Stimulated activated CD8-positive, alpha-beta memory T cell treated with anti-CD3 and anti-CD28 coated beads, Interleukin-12 subunit alpha, Interleukin-12 subunit beta, amount 100 ng/mL, for 24 hours (primary cell): Measurements from ENCODE around the gene YBX3.
A peak's percentile ranks its signal among the peaks of the same experiment; 100 is the strongest.

Experiments
- DNase-seq: peaks from one replicate; pipeline ENCODE4 v3.0.0-alpha.2; 2020; ENCODE audit errors: extremely low read depth

Gene YBX3

DNA sequence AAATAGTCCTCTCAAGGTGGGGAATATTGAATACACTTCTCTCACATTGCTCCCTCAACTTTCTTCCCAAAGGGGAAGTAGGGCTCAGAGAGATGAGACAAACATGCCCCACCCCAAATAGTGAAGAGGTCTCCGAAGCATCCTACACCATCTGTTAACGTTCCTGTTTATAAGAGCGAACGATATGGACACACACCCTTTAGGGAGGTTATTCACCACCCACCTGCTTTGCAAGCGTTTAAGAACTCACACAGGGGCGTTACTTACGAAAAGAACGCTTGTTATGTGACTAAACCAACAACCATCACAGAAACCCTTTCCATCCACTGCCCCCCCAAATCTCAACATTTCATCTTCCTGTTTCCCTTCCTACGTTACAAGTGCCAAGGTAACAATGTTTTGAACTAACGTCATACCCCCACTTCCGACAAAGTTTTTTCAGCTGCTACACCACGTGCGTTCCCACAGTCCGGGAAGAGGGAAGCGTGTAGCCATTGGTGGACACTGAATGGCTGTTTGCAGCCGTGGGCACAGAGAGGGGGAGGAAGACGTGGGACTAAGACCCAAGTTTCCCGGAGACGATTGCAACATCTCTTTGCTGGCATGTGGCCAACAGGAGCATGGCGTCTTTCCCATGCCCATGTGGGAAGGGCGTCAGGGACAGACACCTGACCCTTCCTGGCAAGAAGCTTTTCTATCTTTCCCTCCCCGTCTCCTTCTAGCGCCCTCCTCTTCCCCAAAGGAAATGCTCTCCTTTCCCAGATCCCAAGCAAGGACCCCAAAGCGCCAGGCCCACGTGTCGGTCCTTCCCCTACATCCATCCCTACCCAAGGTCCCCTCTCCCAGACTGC is 1.2 kb downstream of the YBX3 start:
- peak; percentile 34 for DNase-seq

GRCh38 chr12:10720974-10721650 is 2.0 kb downstream of the YBX3 start:
- no peak for DNase-seq

DNA sequence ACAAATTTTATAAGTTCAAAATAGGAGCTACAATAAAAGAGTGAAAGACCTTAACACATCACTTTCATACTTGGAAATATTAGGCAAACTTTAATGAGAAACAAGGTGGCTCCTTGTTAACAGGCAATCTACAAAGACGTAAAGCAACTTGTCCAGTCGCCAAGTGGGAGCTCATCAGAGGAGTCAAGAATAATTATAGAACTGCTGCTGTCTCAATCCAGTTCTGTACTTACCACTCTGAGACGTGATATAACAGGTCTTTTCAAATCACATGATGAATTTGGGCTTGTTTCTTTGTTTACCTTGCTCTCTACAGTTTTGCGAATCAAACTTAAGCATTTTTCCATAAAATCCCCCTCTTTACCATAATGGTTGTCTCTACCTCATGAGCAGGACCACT is 3.6 kb downstream of the YBX3 start:
- DNase-seq: no peak

DNA sequence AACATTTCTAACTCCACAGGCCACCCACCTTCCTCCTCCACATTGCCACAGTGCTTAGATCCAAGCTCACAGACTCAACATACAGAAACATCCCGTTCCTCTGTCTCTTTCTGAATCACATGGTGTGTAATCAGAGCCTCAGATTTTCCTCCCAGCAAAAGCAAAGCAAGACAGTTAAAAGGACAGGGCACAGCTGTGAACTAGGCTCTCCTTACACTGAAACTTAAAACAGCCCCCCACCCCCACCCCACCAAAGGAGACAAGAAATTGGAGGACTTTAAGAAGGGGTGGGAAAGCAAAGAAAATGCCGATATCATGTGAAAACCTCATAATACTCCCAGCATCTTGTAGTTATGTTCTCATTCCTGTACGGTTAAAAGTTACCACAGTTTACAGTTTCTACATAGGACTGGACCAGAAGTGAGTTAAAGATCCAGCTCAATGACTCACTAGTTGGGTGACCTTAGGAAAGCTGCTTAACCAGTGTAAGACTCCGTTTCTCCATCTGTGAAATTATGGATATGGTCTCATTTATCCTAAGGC is 4.8 kb downstream of the YBX3 start:
- DNase-seq: no peak

GRCh38 chr12:10717410-10717809 is 5.7 kb downstream of the YBX3 start:
- no peak for DNase-seq

- DNase-seq: no peak
These were observed 6.3 kb downstream of the YBX3 start for GRCh38 chr12:10716704-10717315.

DNA sequence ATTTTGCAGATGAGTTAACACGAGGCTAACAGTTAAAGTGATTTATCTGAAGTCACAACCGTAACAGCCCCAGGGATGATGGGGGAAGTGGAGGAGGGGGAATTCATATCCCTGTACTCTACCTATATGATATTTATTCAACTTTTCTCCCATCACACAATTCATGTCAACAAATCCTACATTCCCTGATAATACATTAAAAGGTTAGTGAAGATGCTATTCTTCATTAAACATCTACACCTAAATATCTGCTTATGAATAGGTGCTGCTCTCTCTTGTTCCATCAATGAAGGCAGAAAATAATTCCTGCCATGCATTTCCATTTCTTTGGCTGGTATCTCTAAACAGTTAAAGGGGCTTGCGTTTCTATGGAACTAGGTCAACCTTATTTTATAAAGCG is 6.8 kb downstream of the YBX3 start:
- DNase-seq: no peak

GRCh38 chr12:10715491-10715890 is 7.6 kb downstream of the YBX3 start:
- DNase-seq: no peak

GRCh38 chr12:10709808-10710207 is 13.3 kb downstream of the YBX3 start:
- DNase-seq: no peak

DNA sequence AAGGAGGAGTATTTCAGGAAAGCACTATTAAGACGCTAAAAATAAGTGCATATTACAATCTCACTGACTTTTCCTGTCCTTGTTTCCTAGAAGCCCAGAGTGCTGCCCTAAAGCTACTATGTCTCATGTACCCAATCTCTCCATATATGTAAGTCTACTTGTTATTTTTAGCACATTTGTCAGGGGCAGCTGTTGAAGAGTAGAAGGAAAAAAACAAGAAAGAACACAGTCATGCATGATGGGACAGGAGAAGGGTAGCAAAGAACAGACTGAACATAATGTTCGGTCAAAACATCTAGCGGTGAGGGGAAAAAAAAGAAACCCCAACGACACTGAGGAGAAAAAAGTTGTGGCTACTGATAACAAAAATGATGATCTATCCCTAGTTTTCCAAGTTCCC is 14.3 kb downstream of the YBX3 start:
- no peak for DNase-seq

GRCh38 chr12:10705655-10706054 is 17.5 kb downstream of the YBX3 start:
- no peak for DNase-seq

- no peak for DNase-seq
These were observed 21.3 kb downstream of the YBX3 start for GRCh38 chr12:10701843-10702242.

- no peak for DNase-seq
These were observed 21.9 kb downstream of the YBX3 start for GRCh38 chr12:10701131-10701681.

GRCh38 chr12:10700581-10700980 is 22.5 kb downstream of the YBX3 start:
- no peak for DNase-seq

DNA sequence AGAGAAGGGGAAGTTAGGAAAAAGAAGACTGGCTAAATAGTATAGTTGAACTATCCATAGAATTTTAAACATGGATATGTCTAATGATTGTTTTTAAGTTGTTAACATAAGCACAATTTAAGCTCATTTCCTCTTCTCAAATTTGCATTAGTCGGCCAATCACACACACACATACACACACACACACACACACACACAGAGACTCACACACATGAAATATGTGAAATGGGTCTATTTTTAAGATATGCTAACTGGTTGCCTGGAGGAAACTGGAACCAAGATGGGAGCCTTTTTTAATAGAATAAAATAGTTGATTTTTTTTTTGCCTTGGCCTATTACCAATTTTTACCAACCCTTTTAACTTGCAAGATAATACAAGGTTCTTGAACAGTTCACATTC is 25.3 kb downstream of the YBX3 start:
- DNase-seq: no peak

DNA sequence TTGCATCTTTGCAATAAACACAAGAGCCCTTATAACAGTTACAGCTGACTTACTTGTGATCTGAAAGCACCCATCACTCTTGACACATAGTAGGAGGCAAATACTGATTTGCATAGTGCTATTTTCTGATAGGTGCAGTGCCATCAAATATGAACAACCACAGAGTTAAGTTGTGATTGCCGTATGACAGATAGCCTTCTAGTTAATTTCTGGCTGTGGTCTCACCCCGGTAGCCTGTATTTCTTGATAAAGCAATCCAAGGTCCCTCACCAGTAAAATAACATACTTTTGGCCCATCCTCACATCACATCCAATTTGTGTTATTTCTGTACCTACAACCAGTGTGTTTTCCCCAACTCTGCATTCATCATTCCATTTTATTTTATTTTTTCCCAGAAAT is 26.0 kb downstream of the YBX3 start:
- no peak for DNase-seq

- DNase-seq: no peak
These were observed 32.2 kb downstream of the YBX3 start for GRCh38 chr12:10690906-10691305.

DNA sequence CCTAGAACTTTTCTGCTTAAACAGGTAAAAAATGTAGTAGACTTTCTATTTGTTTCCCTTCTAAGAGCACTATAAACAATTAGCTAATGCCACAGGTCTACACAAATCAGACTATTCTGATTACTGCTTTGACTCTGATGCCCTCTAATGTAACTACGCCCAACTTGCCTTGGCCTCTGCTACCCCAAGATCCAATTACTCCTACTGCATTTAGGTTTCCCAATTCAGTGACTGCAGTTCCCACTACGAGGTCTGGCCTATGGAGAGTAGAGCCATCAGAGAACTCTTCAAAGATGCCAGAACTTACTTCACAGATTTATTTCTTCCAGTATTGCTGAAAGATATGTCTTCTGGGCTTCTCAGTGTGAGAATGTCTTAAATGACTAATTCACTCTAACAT is 34.0 kb downstream of the YBX3 start:
- no peak for DNase-seq

DNA sequence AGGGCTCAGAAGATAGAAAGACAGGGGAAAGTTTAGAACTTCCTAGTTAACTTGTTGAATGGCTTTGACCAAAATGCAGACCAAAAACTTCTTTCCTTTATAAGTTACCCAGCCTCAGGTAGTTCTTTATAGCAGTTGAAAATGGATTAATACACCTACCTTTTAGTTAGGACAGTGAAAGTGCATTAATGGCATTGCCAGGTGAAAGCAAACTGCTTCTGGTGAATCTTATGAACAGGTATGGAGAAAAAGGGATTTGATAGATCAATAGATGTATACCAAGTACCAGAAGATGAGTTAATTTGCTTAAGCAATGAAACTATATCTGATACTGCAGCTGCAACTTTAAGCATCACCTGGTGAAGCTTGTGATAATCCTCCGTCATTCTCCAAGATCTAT is 35.1 kb downstream of the YBX3 start:
- DNase-seq: no peak

- DNase-seq: peak; percentile 40
These were observed 49.3 kb downstream of the YBX3 start, which contains the start of gene STYK1 for GRCh38 chr12:10673659-10674384. STYK1 (minus strand) TSS chr12:10674052; CDS start chr12:10634618, 39,434 bp downstream.

- DNase-seq: no peak
These were observed 50.8 kb downstream of the YBX3 start for GRCh38 chr12:10672231-10672868.
